ENCODE data around the gene ADSS1.

ADSS1 gene

GRCh38 chr14:104687601-104688504 lies 36.2 kb upstream of the ADSS1 start:
- DNase-seq, result no peak

DNA sequence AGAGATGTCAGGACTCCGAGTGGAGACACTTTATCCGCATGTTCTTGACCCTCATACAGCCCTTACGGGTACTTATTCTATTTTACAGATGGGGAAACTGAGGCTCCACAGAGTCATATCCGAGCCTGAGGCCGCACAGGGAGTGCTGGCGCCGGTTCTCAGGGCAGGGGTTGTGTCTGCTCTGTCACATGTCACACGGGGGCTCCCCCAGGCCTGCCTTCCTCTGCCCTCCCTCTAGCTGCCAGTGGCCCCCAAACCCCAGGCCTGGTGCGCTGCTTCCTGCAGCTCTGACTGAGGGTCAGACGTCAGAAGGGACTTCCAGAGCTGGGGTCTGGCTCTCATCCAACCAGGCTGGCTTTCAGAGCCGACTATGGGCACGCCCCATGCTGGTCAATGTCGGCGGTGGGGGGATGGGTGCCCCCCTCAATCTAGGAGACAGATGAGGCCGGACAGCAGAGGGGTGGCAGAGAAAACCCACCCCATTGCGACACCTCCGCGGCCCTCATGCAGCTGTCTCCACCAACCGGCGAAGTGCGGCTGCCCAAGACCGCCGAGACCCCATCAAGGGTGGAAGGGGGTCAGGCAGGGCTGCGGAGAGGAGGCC lies 35.4 kb upstream of the ADSS1 start:
- no peak for DNase-seq

DNA sequence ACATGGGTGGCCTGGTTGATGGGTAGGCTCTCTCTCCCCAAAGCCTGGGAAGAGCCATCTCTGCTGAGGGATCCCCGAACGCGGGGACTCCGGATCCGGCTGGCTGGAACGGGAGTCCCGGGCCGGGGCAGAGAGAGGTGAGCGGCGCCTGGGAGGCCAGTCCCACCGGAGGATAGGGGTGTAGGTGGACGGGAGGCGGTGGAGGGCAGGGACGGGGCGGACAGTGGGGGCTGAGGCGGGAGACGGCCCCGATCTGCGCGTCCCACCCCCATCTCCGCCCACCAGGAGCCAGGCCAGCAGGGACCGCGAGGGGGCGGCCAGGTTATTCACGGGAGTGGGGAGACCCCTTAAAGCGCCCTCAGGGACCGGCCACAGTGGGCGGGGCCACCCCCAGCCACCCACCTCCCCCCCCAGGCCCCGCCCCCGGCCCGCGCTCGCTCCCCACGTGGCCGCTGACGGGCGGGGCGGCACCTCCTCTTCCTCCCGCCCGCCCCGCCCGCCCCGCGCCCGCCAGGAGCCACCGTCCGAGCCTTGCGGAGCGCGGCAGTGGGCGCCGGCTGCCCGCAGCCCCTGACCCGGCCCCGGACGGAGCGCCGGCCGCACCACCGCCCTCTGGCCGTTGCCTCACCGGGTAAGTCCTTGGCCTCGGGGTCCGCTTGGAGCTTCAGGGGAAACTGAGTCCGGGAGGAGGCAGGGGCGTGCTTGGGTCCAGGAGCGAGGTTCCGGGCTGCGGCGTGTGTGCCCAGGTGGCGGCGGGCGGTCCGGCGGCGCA lies 34.7 kb upstream of the ADSS1 start, which contains the start of gene INF2:
INF2 (plus strand) TSS at position 510 of the 772 bp plus-strand sequence. CDS start 11,748 bp downstream, outside the sequence.
- DNase-seq, result peak; percentile 68

DNA sequence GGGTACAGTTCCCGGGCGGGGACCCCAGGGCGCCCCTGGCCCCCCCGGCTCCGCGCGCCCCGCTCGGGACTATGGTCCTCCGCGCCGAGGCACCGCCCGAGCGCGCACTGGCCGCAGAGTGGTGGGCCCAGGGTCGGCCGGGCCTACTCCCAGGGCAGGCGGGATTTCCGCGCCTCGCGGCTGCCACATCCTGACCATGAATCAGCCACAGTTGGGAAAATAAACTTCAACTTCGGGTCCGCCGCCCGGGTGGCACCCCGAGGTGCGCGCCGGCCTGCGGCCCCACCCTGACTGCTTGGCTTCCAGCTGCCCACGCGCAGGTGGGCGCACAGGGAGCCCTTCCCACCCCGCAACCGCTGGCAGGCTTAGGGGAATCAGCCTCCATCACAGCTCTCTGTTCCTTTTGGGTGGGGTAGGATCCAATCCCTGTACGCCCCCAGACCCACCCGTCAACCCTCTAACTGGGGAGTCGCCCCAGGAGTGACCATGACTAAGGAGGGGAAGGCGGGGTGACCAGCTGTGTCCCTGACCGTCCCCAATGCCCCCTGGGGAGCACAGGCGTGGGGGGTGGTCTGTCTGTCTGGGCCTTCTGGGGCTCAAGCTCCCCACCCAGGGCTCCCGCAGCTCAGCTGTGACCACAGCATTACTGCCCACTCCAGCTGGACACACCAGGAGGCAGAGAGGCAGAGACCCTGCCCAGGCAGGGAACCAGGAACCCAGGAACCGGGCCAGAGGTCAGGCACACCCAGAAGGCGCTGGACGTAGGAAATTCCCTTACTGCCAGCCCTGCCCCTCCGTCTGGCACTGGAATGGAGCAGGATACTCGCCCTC lies 33.9 kb upstream of the ADSS1 start:
- no peak for DNase-seq

DNA sequence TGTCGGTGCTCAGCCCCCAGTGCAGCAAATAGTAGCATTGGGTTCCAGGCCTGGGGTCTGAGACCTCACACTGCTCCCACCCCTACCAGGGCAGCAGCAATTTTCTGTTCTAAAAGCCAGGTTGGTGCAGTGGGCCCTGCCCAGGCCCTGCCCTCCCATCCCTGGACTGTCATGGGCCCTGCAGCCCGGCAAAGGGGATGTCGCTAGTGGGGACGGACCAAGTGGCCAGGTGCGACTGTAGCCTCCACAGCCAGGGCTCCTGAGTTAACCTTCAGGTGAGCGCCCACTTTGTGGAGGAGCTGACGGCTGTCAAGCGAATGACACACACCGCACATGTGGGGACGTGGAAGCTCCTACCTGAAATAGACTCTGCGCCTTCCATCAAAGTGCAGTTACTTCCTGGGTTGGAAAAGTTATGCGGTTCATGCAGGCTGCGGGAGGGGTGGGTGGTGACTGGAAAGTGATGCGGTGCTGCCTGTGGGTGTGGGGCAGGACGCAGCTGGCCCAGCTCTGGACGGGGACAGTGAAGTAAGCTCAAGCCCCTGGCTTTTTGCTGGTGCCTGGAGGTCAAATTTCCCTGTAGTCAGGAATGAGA lies 33.1 kb upstream of the ADSS1 start:
- no peak for DNase-seq

GRCh38 chr14:104691546-104692260 lies 32.3 kb upstream of the ADSS1 start:
- no peak for DNase-seq

DNA sequence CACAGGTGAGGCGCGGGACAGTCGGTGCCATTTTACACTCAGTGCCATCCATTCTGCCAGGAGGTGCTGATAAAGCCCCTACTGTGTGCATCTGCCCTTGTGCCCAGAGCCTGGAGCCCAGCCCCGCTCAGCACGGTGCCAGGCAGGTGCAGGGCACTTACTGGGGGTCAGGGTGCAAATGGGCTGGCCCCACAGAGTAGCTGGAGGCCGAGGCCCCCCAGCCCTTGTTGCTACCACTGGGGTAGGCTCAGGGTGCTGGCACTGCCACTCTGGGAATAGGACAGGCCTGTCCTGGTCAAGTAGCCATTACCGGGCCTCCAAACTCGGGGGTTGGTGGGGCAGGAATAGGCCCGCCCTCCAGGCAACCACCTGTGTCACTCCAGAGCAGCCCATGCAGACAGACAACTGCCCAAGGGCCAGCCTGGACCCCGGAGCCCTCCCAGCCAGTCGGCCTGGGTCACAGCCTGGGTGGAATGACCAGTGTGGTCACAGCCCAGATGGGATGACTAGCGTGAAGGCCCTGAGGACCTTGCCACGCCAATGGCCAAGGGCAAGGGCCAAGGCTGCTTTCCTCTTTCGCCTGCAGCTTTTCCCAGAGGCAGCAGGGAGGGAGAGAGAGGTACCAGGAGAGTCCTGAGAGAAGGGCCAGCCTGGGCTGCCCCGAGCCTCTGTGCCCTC lies 31.6 kb upstream of the ADSS1 start:
- DNase-seq, result no peak

DNA sequence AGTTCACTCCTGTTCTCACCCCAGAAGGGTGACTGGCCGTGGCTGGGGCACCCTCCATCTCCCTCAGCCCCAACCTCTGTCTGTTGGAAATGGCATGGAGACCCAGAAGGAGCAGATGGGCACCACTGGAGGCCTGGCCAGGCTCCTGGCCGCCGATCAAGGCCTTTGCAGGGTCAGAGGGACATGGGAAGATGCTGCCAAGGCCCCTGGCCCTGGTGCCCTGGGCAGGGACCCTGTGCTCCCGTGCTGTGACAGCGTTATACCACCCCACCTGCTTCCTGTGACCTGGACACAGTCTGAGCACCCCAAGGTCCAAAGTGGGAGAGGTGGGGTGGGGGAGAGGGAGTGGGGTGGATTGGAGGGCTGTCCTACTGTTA lies 31.1 kb upstream of the ADSS1 start:
- DNase-seq, result no peak

- no peak for DNase-seq
Observed at GRCh38 chr14:104693482-104694431, 30.3 kb upstream of the ADSS1 start.

- DNase-seq, result no peak
Observed at GRCh38 chr14:104694475-104694950, 29.5 kb upstream of the ADSS1 start.

DNA sequence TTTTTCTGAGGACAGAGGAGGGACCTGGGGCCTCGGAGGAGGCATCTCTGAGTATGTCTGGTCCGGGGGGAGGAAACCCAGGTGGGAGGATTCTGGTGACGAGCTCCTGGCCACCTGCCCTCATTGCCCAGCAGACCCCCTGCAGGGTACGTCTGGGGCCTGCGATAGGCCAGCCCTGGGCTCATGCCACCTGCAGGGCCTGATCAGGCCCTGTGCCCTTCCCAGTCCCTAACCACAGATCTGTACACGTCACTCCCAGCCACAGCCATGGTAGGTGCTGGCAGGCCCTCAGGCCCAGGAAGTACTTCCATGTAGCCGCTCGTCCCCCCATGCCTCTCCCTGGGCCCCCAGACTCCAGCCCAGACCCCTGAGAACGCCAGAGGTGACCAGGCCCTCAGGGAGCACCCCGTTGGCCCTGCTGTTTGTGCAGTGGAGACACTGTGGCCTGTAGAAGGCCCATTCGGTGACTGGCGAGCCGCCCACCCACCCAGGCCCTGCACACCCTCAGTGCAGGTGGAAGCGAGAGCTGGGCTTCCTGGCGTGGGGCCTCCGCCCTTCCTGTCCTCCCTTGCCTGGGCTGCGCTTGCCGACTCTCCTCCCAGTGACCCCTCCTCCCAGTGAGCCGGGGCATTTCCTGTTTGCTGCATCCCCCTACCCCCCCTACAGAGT lies 28.9 kb upstream of the ADSS1 start:
- peak; percentile 67 for DNase-seq

DNA sequence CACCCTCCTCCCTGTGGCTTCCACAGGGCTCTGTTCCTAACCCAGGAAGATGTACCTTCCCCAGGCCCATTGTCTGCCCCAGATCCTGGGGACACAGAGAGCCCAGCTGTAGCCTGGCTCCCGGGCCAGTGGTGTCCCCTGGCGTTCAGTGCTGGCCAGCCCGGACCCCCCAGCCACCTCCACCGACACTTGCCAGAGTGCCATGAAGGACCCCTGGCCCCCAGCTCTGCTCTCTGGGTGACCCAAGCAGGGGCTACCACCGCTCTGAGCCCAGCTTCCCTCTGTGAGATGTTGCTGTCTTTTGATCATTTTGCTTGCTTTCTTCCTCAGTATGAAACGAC lies 28.4 kb upstream of the ADSS1 start:
- DNase-seq, result no peak

DNA sequence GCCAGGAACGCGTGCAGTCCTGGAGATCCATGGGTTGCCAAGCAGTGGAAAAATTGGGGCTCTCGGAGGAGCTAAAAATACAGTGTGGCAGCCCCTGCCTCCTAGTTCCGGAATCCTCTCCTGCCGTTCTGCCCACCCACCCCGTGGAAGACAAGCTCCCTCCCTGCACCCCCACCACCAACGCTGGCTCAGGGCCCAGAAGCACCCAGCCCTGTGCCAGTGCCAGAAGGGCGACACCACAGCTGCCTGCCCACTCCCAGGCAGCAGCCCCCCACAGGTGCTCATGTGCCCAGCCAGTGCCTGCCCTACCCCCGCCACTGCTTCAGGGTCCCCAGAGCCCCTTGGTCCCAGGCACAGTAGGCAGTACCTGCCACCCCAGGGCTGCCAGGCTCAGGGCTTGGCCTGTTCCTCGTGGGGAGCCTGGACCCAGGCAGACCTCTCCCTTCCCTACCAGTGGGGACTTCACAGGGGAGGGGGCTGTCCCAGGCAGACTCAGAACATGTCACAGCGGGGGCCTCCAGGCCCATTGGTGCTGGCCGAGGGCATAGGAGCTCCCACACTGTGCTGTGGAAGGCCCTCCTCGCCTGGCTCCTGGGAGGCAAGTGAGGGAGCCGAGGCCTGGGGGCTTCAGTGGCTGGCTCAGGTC lies 27.2 kb upstream of the ADSS1 start:
- no peak for DNase-seq

GRCh38 chr14:104697317-104697703 lies 26.7 kb upstream of the ADSS1 start:
- DNase-seq, result no peak

DNA sequence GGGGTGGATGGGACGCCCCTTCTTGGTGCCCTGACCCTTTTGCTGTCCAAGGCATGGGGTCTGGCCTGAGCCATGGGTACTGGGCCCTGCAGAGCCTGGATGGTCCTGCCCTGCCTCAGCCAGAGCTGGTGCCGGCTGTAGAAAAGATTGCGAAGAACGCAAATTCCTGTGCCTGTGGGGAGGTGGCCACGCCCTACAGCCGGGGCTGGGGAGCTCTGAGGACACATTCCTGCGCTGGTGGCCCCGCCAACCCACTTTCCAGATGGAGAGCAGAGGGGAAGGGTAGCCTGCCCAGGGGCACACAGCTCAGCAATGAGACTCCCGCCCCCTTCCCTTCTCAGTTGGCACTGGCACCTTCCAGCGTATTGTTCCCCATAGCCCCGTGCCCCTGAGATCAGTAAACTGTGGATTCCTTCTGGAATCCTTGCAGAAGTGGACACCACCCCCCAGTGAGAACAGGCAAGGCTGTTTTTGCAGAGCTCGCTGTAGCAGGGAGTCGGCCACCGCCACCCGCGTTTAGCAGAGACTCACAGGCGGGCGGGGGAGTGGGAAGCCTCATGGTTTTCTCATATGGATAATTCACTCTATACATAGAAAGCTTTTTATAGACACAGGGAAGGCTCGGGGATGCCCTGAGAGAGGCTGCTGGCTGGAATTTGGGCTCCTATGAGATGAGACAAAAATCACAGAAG lies 26.0 kb upstream of the ADSS1 start:
- DNase-seq, result no peak

DNA sequence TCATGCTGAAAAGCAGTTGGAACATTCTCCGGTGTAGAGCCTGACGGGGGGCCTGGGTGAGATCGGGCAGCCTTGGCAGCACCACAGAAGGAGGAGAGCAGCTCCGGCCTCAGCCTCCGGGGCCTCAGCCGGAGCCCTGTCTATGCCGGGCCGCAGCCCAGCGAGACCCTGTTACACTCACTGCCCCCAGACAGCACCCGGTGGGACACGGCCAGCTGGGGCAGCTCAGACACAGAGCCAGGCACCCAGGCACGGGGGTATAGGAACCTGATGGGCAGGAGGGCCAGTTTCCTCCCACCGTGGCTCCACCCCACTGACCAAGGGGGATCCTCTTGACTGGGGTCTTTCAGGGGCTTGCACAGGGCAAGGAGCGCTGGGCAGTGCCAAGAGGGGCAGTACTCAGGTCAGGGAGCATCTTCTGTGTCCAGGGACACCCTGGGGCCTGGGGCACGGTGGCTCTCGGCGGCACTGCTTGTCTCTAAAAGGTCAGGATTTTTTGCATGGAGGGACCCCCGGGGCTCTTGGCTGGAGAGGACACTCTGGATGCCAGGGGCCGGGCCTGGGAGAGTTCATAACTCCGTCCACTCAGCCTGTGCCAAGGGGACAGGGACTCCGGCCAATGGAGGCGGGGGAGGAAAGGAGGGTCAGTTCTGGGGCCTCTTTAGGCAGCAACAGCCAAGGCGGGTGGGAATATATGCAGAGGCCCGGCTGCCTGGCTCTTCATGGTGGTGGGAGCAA lies 25.2 kb upstream of the ADSS1 start:
- DNase-seq, result no peak

DNA sequence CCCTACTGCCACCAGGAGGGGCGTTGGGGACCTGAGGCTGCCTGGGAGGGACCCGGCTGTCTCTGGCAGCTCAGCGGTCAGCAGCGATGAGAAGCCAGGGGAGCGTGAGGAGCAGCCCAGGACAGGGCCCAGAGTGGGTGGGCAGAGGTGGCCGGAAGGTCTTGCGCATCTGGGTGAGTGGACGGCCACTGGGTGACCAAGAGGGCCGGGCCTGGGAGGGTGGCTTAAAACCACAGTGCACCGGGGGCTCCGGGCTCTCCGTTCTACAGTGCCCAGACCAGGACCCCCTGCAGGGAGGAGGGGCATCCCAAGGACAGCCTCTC lies 24.6 kb upstream of the ADSS1 start:
- DNase-seq, result no peak
